Parathyroid adenoma (tissue), 2 donors: ENCODE results near the gene LIM2.

Experiments used
- H2AFZ ChIP-seq: fragments of 300-600 bp; sonication (generic); one replicate; pipeline ENCODE4 v1.7.0; 2017; ENCODE audit warnings: antibody characterized with exemption, mild to moderate bottlenecking
- H3K27ac ChIP-seq: fragments of 300-600 bp; sonication (generic); one replicate; pipeline ENCODE4 v1.7.0; 2017
- H3K27me3 ChIP-seq: fragments of 300-600 bp; sonication (generic); one replicate; pipeline ENCODE4 v1.7.0; 2017; ENCODE audit warnings: low read length; ENCODE audit not compliant: control insufficient read depth, insufficient read depth
- H3K36me3 ChIP-seq: fragments of 300-600 bp; sonication (generic); one replicate; pipeline ENCODE4 v1.7.0; 2017; ENCODE audit warnings: low read length; ENCODE audit not compliant: control insufficient read depth, insufficient read depth
- H3K4me1 ChIP-seq: fragments of 300-600 bp; sonication (generic); one replicate; pipeline ENCODE4 v1.7.0; 2017; ENCODE audit warnings: control low read depth
- H3K4me2 ChIP-seq: fragments of 300-600 bp; sonication (generic); one replicate; pipeline ENCODE4 v1.7.0; 2017; ENCODE audit warnings: low read length
- H3K4me3 ChIP-seq: fragments of 300-600 bp; sonication (generic); one replicate; pipeline ENCODE4 v1.7.0; 2017; ENCODE audit warnings: low read depth, low read length
- H3K79me2 ChIP-seq: fragments of 300-600 bp; sonication (generic); one replicate; pipeline ENCODE4 v1.7.0; 2017; ENCODE audit warnings: control low read depth
- H3K9ac ChIP-seq: fragments of 300-600 bp; sonication (generic); one replicate; pipeline ENCODE4 v1.7.0; 2017; ENCODE audit warnings: mild to moderate bottlenecking
- H3K9me3 ChIP-seq: fragments of 300-600 bp; sonication (generic); one replicate; pipeline ENCODE4 v1.7.0; 2017; ENCODE audit warnings: low read length; ENCODE audit not compliant: control insufficient read depth
- TF ChIP-seq, protein P1 (sequence below): fragments of 300-600 bp; sonication (generic); IDR thresholded peaks from one replicate; pipeline ENCODE4 v1.7.0; 2017; ENCODE audit warnings: antibody characterized with exemption, mild to moderate bottlenecking
- donor health status: primary hyperparathyroidism.

Gene LIM2

DNA sequence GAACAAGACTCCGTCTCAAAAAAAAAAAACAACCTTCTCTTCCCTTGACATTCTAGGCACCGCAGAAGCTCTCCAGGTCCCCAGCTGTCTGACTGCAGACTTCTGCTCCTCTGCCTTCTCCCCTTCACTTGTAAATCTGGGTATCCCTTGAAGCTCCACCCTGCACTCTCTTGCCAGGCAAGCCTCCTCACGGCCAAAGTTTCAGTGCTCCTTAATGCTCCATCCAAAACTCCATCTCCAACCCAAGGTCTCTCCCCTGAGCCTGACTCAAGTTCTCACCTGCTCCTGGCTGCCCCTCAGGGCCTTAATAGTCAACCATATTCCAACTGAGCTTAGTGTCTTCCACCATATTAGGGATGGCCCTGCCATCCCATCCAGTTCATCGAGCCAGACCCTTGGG, 17.5 kb downstream of the LIM2 start:
- Histone ChIP-seq H3K4me1 (peaks cover 7% of the 10 kb centered on the region), H2AFZ (no peak overlapping the region), H3K9me3 (no peaks in the 10 kb centered on the region), H3K9ac (no peak overlapping the region), H3K27ac (no peak overlapping the region), H3K79me2 (peaks cover 5% of the 10 kb centered on the region), H3K27me3 (no peaks in the 10 kb centered on the region), H3K4me3 (no peak overlapping the region), H3K36me3 (no peaks in the 10 kb centered on the region), H3K4me2 (no peak overlapping the region)
- TF ChIP-seq, protein P1, sequence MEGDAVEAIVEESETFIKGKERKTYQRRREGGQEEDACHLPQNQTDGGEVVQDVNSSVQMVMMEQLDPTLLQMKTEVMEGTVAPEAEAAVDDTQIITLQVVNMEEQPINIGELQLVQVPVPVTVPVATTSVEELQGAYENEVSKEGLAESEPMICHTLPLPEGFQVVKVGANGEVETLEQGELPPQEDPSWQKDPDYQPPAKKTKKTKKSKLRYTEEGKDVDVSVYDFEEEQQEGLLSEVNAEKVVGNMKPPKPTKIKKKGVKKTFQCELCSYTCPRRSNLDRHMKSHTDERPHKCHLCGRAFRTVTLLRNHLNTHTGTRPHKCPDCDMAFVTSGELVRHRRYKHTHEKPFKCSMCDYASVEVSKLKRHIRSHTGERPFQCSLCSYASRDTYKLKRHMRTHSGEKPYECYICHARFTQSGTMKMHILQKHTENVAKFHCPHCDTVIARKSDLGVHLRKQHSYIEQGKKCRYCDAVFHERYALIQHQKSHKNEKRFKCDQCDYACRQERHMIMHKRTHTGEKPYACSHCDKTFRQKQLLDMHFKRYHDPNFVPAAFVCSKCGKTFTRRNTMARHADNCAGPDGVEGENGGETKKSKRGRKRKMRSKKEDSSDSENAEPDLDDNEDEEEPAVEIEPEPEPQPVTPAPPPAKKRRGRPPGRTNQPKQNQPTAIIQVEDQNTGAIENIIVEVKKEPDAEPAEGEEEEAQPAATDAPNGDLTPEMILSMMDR, result no peak

DNA sequence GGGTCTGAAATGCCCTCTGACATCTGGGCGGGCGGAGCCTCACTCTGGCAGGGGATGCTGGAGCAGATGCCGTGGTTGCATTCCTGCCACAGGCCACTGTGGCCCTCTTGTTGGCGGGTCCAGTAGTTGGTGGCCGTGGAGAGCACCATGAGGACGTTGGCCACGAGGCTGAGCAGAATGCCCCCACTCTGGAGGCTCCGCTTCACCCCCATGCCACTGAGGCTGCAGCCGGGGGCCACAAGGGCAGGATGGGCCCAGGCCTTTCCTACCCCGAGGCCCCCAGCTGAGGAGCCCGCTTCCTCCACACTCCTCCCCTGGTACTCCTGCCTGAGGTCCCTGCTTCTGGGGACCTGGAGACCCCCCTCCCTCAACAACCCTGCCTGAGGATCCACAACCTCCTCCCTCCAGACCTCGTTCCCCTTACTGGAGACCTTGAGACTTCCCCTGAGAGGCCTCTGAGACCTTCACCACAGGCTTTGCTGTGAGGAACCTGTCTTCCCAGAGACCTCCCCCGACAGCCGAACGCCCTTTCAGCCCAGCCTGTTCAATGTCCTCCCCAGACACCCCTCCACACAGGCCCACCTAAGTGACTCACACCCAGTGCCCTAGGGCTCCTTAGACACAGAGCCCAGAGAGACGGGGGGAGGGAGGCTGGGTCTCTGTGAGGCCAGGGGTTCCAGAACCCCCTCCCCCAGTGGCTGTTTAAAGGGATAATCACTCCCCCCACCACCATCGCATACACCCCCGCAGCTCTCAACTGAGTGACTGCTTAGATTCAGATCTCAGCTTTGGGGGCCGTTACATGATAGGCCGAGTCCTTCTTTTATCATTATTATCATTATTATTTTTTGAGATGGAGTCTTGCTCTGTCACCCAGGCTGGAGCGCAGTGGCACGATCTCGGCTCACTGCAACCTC, 19.1 kb downstream of the LIM2 start, which contains the start of gene CLDND2:
CLDND2 (minus strand) TSS at position 638 of the 917 bp plus-strand sequence; CDS start at position 212, 426 bp downstream.
- H3K4me2 ChIP-seq, result peak within 1 kb of the TSS; percentile 92
- TF ChIP-seq, protein P1, result no peak
- H3K79me2 ChIP-seq, result peaks cover 9% of the 10 kb centered on the region
- no peaks in the 10 kb centered on the region for H3K9me3 ChIP-seq
- no peaks in the 10 kb centered on the region for H3K27me3 ChIP-seq
- peak within 1 kb of the TSS; percentile 81 for H3K4me3 ChIP-seq
- H3K9ac ChIP-seq, result peak within 1 kb of the TSS; percentile 67
- H3K36me3 ChIP-seq, result no peaks in the 10 kb centered on the region
- peaks cover 10% of the 10 kb centered on the region for H3K4me1 ChIP-seq
- H2AFZ ChIP-seq, result peak within 1 kb of the TSS; percentile 100
- peak within 1 kb of the TSS; percentile 98 for H3K27ac ChIP-seq

DNA sequence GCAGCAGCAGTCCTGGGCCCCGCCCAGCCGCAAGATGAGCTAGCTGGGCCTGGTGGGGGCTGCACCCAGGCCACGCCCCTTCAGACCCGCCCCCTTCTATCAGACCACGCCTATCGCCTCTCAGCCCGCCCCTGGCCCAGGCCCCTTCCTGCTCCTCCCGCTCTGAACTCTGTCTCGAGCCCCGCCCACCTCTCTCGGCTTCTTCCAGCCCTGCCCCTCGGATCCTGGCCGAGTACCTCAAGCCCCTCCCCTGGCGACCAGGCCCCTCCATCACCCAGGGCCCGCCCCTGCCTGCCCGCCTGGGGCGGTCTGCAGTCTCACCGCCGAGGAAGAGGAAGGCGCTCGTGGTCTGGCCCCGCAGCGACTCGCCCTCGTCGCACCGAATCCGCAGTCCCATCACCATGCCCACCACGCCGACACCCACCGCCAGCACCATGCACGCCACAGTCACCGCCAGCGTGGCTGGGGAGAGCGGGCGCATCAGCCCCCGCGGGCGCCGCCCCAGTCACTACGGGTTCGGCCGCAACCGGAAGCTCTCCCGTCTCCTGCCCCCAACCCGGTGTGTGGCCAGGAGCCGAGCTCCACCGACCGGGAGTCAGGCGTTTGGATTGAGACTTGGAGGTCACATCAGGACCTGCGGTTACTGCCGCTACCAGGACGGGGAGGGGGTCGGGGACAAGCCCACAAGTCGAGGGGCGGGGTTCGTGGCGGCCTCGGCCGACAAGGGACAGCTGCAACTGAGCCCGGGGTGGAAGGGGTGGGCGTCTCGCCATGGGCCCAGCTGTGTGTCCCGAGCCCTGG, 20.0 kb downstream of the LIM2 start:
- Histone ChIP-seq H3K27ac (peak overlapping the region; percentile 98), H3K36me3 (no peaks in the 10 kb centered on the region), H2AFZ (peak overlapping the region; percentile 100), H3K4me2 (peak overlapping the region; percentile 100), H3K4me3 (peak overlapping the region; percentile 81), H3K79me2 (peaks cover 12% of the 10 kb centered on the region), H3K9me3 (no peaks in the 10 kb centered on the region), H3K9ac (peak overlapping the region; percentile 67), H3K27me3 (no peaks in the 10 kb centered on the region), H3K4me1 (peaks cover 10% of the 10 kb centered on the region)
- TF ChIP-seq, protein P1, result no peak

DNA sequence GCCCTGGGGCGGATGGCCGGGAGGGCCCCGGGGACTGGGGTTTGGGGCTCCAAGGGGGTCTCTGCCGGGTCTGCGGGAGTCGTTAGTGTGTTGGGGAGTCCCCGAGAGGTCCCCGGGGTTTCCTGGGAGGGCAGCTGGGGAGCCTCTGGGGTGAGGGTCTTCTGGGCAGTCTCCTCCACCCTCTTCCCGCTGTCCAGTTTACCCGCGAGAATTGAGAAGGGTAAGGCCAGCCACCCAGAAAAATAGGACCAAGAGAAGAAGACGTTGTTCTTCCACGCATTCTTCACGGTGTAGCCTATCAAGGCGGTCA, 20.6 kb downstream of the LIM2 start:
- peak overlapping the region; percentile 100 for H2AFZ ChIP-seq
- peak overlapping the region; percentile 100 for H3K4me2 ChIP-seq
- peak overlapping the region; percentile 95 for H3K9ac ChIP-seq
- H3K27me3 ChIP-seq, result no peaks in the 10 kb centered on the region
- peak overlapping the region; percentile 98 for H3K27ac ChIP-seq
- H3K4me3 ChIP-seq, result peak overlapping the region; percentile 81
- peaks cover 15% of the 10 kb centered on the region for H3K79me2 ChIP-seq
- no peaks in the 10 kb centered on the region for H3K36me3 ChIP-seq
- no peaks in the 10 kb centered on the region for H3K9me3 ChIP-seq
- H3K4me1 ChIP-seq, result peaks cover 10% of the 10 kb centered on the region
- TF ChIP-seq, protein P1, result no peak
